ENCODE data around the gene PPP2R5C.

PPP2R5C gene

DNA sequence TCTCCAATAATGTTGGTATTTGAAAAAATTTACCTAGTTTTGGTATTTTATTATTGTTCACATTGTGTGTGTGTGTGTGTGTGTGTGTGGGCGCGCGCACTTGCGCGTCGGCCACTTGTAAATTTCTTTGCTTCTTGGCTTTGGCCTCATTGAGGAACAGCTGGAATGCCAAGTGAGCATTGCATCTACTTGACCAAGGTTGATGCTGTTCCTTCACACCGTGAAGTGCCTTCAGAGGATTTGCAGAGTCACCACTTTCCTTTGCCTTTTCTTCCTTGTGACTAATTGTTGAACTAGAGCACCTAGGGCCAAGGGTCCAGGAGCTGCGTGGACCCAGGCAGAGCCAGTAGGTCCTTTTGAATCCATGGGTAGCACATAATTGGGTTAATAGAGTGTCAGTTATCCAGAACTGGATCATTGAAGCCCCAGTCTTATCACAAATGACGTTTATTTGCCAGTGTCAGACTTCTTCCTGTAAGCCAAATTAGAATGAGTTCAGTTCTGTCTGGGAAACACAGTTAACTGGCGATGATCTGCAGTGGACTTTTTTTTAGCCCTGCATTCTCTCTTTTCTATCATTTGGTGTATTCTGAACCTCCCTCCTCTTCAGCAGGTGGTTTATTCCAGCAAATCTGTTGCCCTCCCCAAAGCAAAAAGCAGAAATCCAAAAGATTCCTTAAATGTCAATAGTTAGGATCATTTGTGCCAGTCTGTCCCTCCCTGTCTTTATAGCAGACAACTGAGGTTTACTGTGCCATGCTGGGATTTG, 2.6 kb downstream of the PPP2R5C start:
- Histone ChIP-seq H2AFZ (ENCODE audit: low read depth) (no peak overlapping the region), H3K27ac (no peak overlapping the region), H3K79me2 (ENCODE audit: insufficient read depth, low read depth) (no peaks in the 10 kb centered on the region), H4K20me1 (ENCODE audit: insufficient read depth) (no peaks in the 10 kb centered on the region), H3K4me1 (ENCODE audit: low read depth, poor library complexity, severe bottlenecking) (peaks cover 21% of the 10 kb centered on the region), H3K4me2 (no peak overlapping the region), H3K4me3 (IDR thresholded peaks at IDR 0.05; ENCODE audit: insufficient read depth, low read depth, low read length) (no peak overlapping the region), H3K27me3 (ENCODE audit: insufficient read depth, low read depth) (no peaks in the 10 kb centered on the region), H3K9ac (no peak overlapping the region), H3K36me3 (ENCODE audit: insufficient read depth) (no peaks in the 10 kb centered on the region; the same call in 1 of the 2 replicates)
- TF ChIP-seq, protein P1, sequence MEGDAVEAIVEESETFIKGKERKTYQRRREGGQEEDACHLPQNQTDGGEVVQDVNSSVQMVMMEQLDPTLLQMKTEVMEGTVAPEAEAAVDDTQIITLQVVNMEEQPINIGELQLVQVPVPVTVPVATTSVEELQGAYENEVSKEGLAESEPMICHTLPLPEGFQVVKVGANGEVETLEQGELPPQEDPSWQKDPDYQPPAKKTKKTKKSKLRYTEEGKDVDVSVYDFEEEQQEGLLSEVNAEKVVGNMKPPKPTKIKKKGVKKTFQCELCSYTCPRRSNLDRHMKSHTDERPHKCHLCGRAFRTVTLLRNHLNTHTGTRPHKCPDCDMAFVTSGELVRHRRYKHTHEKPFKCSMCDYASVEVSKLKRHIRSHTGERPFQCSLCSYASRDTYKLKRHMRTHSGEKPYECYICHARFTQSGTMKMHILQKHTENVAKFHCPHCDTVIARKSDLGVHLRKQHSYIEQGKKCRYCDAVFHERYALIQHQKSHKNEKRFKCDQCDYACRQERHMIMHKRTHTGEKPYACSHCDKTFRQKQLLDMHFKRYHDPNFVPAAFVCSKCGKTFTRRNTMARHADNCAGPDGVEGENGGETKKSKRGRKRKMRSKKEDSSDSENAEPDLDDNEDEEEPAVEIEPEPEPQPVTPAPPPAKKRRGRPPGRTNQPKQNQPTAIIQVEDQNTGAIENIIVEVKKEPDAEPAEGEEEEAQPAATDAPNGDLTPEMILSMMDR (conservative IDR thresholded peaks at IDR 0.05; ENCODE audit: low read depth, low read length): no peak

DNA sequence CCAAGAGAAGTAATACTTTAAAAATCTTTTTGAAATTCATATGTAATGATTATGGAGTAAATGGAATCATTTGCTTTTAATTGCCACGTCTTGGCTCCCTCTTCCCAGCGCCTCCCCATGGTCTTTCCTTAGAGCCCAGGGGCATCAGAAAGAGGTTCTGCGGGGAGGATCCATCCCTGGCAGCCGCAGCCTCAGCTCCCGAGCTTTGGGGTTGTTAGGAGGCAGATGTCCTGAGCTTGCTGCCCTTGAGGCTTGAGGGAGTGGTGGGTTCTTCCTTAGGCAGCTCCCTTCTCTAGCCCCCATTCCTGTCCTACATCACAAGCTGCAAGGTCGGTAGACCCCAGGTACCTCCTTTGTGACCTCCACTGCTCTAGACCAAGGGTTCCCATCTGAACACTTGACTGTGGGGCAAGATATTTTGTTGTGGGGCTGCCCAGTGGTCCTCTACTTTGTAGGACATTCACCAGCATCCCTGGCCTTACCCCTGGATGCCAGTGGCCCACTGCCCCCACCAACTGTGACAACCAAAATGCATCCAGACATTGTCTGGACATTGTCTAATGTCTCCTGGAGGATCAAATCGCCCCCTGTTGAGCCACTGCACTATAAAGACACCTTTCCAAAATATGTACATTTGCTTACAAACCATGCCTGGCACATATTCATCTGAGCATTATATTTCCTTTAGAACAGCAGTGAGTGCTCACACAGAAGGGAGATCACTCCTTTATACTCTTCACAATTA, 6.3 kb downstream of the PPP2R5C start:
- no peak overlapping the region for H3K27ac ChIP-seq
- no peaks in the 10 kb centered on the region; the same call in 1 of the 2 replicates for H3K36me3 ChIP-seq (ENCODE audit: insufficient read depth)
- H3K4me2 ChIP-seq: no peak overlapping the region
- no peaks in the 10 kb centered on the region for H3K27me3 ChIP-seq (ENCODE audit: insufficient read depth, low read depth)
- H3K79me2 ChIP-seq (ENCODE audit: insufficient read depth, low read depth): no peaks in the 10 kb centered on the region
- peaks cover 35% of the 10 kb centered on the region for H3K4me1 ChIP-seq (ENCODE audit: low read depth, poor library complexity, severe bottlenecking)
- no peaks in the 10 kb centered on the region for H4K20me1 ChIP-seq (ENCODE audit: insufficient read depth)
- H2AFZ ChIP-seq (ENCODE audit: low read depth): no peak overlapping the region
- no peak overlapping the region for H3K4me3 ChIP-seq (IDR thresholded peaks at IDR 0.05; ENCODE audit: insufficient read depth, low read depth, low read length)
- TF ChIP-seq, protein P1 (conservative IDR thresholded peaks at IDR 0.05; ENCODE audit: low read depth, low read length): no peak
- no peak overlapping the region for H3K9ac ChIP-seq

DNA sequence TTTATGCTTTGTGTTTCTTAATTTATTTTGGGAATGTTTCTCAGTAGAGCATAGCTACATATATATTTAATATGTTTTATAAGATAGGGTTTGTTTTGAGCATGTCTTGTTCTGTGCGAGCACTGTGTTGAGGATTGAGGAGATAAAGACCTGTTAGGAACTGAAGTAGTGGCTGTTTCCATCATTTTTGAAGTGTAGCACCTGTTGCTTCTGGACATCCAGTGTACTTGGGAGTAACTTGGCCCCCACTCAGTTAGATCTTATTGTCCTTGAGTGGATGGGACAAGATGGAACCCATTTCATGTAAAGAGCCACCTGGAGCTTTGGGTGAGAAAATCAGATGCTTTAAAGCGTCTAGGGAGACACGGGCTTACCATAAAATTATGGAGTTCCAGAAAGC, 8.7 kb downstream of the PPP2R5C start:
- Histone ChIP-seq H2AFZ (ENCODE audit: low read depth) (no peak overlapping the region), H3K4me1 (ENCODE audit: low read depth, poor library complexity, severe bottlenecking) (peaks cover 47% of the 10 kb centered on the region), H3K4me3 (IDR thresholded peaks at IDR 0.05; ENCODE audit: insufficient read depth, low read depth, low read length) (no peak overlapping the region), H3K36me3 (ENCODE audit: insufficient read depth) (no peaks in the 10 kb centered on the region; the same call in 1 of the 2 replicates), H3K4me2 (no peak overlapping the region), H3K9ac (no peak overlapping the region), H3K27me3 (ENCODE audit: insufficient read depth, low read depth) (no peaks in the 10 kb centered on the region), H3K27ac (no peak overlapping the region), H3K79me2 (ENCODE audit: insufficient read depth, low read depth) (no peaks in the 10 kb centered on the region), H4K20me1 (ENCODE audit: insufficient read depth) (no peaks in the 10 kb centered on the region)
- TF ChIP-seq, protein P1 (conservative IDR thresholded peaks at IDR 0.05; ENCODE audit: low read depth, low read length): no peak

DNA sequence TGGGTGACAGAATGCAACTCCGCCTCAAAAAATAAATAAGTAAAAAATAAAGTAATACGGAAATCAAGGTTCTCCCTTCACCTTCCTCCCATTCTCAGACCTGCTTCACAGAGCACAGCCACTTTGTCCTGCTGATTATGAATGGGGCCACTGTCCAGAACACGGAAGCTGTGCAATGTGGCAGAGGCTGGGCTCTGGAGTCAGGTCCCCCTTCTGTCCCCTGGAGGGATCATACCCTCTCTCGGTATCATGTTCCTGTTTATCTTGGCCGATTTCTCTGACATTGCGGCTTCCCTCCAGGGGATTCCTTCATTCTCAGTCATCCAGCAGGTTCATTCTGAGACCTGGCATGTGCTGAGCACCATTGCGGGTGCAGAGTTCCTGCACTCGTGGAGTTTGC, 11.3 kb downstream of the PPP2R5C start:
- Histone ChIP-seq H3K27me3 (ENCODE audit: insufficient read depth, low read depth) (no peaks in the 10 kb centered on the region), H3K4me2 (no peak overlapping the region), H2AFZ (ENCODE audit: low read depth) (no peak overlapping the region), H3K36me3 (ENCODE audit: insufficient read depth) (no peaks in the 10 kb centered on the region), H3K79me2 (ENCODE audit: insufficient read depth, low read depth) (peaks cover 8% of the 10 kb centered on the region; the same call in 1 of the 2 replicates), H3K4me3 (IDR thresholded peaks at IDR 0.05; ENCODE audit: insufficient read depth, low read depth, low read length) (no peak overlapping the region), H3K27ac (no peak overlapping the region), H3K9ac (no peak overlapping the region), H4K20me1 (ENCODE audit: insufficient read depth) (no peaks in the 10 kb centered on the region), H3K4me1 (ENCODE audit: low read depth, poor library complexity, severe bottlenecking) (peaks cover 61% of the 10 kb centered on the region)
- TF ChIP-seq, protein P1 (conservative IDR thresholded peaks at IDR 0.05; ENCODE audit: low read depth, low read length): no peak
